EL (cell line): ENCODE data around the gene FALEC.
"Not testable (repeated sequence)": the region's sequence is repeated elsewhere in the genome, so short reads cannot be mapped to it uniquely, and the experiment has no call there.

ENCODE experiments used
- DNase-seq: peaks from one replicate; pipeline ENCODE4 v3.0.0-alpha.2; 2016

The FALEC gene

GRCh38 chr1:150560576-150561253 lies 45.2 kb downstream of the FALEC start:
- peak; percentile 89 for DNase-seq

GRCh38 chr1:150561254-150561973 lies 45.9 kb downstream of the FALEC start:
- DNase-seq: peak; percentile 99

GRCh38 chr1:150561974-150562445 lies 46.5 kb downstream of the FALEC start:
- peak; percentile 93 for DNase-seq

GRCh38 chr1:150562446-150563339 lies 47.1 kb downstream of the FALEC start:
- DNase-seq: no peak

- DNase-seq: peak; percentile 48
These were observed 47.9 kb downstream of the FALEC start for GRCh38 chr1:150563340-150564038.

GRCh38 chr1:150564051-150564991 lies 48.8 kb downstream of the FALEC start:
- DNase-seq: peak; percentile 49

GRCh38 chr1:150565240-150565991 lies 49.9 kb downstream of the FALEC start:
- DNase-seq: not testable (repeated sequence)

GRCh38 chr1:150566589-150567340 lies 51.2 kb downstream of the FALEC start:
- no peak for DNase-seq

GRCh38 chr1:150567341-150567716 lies 51.8 kb downstream of the FALEC start:
- DNase-seq: no peak

GRCh38 chr1:150567717-150568593 lies 52.4 kb downstream of the FALEC start:
- peak; percentile 99 for DNase-seq

GRCh38 chr1:150568594-150568966 lies 53.0 kb downstream of the FALEC start:
- DNase-seq: no peak

- DNase-seq: peak; percentile 45
These were observed 57.5 kb downstream of the FALEC start for GRCh38 chr1:150572918-150573647.

- DNase-seq: not testable (repeated sequence)
These were observed 58.1 kb downstream of the FALEC start for GRCh38 chr1:150573648-150574071.

GRCh38 chr1:150574260-150575071 lies 58.9 kb downstream of the FALEC start:
- peak; percentile 38 for DNase-seq

- peak; percentile 25 for DNase-seq
These were observed 59.5 kb downstream of the FALEC start for GRCh38 chr1:150575072-150575489.

GRCh38 chr1:150575518-150576366 lies 60.2 kb downstream of the FALEC start:
- DNase-seq: peak; percentile 21
